WTC11 (cell line): Measurements from ENCODE around the gene DAND5. TPM values are rescaled to one million over a fixed set of nuclear protein-coding genes. Genes with fewer than 3 reads are reported as not detected.

Experiments used
- ATAC-seq: fragments of 200-7000 bp; cut with Tn5 transposase; 2 replicates; pipeline ENCODE4 v1.10.0; 2021; ENCODE audit warnings: mild to moderate bottlenecking, moderate library complexity
- CTCF ChIA-PET: fragments of 300-600 bp; sonication (Branson Sonifier 250); formaldehyde crosslinking; loops from one replicate; lab custom pipeline; 2021; ENCODE audit warnings: antibody characterized with exemption; lab: Charles Lee
- POLR2A ChIA-PET: fragments of 350-600 bp; sonication (Branson Sonifier 250); formaldehyde crosslinking; loops from one replicate; lab custom pipeline; 2021; ENCODE audit warnings: antibody characterized with exemption; lab: Charles Lee
- DNase-seq: peaks from one replicate; pipeline ENCODE4 v3.0.0; 2021; ENCODE audit warnings: low spot score
- H3K27ac Mint-ChIP-seq: 2 replicates; pipeline ENCODE4 v1.8.0; 2021; ENCODE audit warnings: mixed read lengths
- H3K27me3 Mint-ChIP-seq: 2 replicates; pipeline ENCODE4 v1.8.0; 2021; ENCODE audit warnings: low read depth, mild to moderate bottlenecking, moderate library complexity, mixed read lengths
- H3K36me3 Mint-ChIP-seq: 2 replicates; pipeline ENCODE4 v1.8.0; 2021; ENCODE audit warnings: mixed read lengths
- H3K4me1 Mint-ChIP-seq: 2 replicates; pipeline ENCODE4 v1.8.0; 2022; ENCODE audit warnings: mixed read lengths
- H3K4me3 Mint-ChIP-seq: 2 replicates; pipeline ENCODE4 v1.8.0; 2021; ENCODE audit warnings: mild to moderate bottlenecking, moderate library complexity, mixed read lengths
- H3K9me3 Mint-ChIP-seq: 2 replicates; pipeline ENCODE4 v1.8.0; 2021; ENCODE audit warnings: mixed read lengths
- ARID4B ChIP-seq: sonication (generic); formaldehyde crosslinking; IDR thresholded peaks from 2 replicates; pipeline ENCODE4 v1.8.0; 2023; ENCODE audit warnings: missing genetic modification reagents, mild to moderate bottlenecking, borderline replicate concordance
- ATF6 ChIP-seq: sonication (generic); formaldehyde crosslinking; IDR thresholded peaks from 2 replicates; pipeline ENCODE4 v1.8.1; 2023; ENCODE audit warnings: mild to moderate bottlenecking, missing genetic modification reagents
- CTCF ChIP-seq: fragments of 200-600 bp; IDR thresholded peaks from 2 replicates; pipeline ENCODE4 v1.8.0; 2022; ENCODE audit warnings: antibody characterized with exemption
- E2F4 ChIP-seq: sonication (generic); formaldehyde crosslinking; IDR thresholded peaks from 2 replicates; pipeline ENCODE4 v1.8.1; 2022; ENCODE audit warnings: low read depth, mild to moderate bottlenecking, moderate library complexity, missing genetic modification reagents, borderline replicate concordance
- ERG ChIP-seq: fragments of 250-450 bp; sonication (Bioruptor Pico); IDR thresholded peaks from 2 replicates; pipeline ENCODE4 v1.8.0; 2021; ENCODE audit warnings: mild to moderate bottlenecking
- GRHL2 ChIP-seq: fragments of 250-450 bp; sonication (Bioruptor Pico); IDR thresholded peaks from 2 replicates; pipeline ENCODE4 v1.8.0; 2022; ENCODE audit warnings: mild to moderate bottlenecking, moderate library complexity; ENCODE audit not compliant: insufficient replicate concordance, severe bottlenecking
- HMGXB4 ChIP-seq: sonication (generic); formaldehyde crosslinking; IDR thresholded peaks from 2 replicates; pipeline ENCODE4 v1.8.1; 2023; ENCODE audit warnings: mild to moderate bottlenecking, moderate library complexity, missing genetic modification reagents
- IRF2 ChIP-seq: sonication (generic); formaldehyde crosslinking; IDR thresholded peaks from 2 replicates; pipeline ENCODE4 v1.8.0; 2022; ENCODE audit warnings: low read depth, missing genetic modification reagents, borderline replicate concordance
- KAT7 ChIP-seq: sonication (generic); formaldehyde crosslinking; IDR thresholded peaks from 2 replicates; pipeline ENCODE4 v1.8.1; 2023; ENCODE audit warnings: missing genetic modification reagents, mild to moderate bottlenecking, borderline replicate concordance
- MLX ChIP-seq: sonication (generic); formaldehyde crosslinking; IDR thresholded peaks from 2 replicates; pipeline ENCODE4 v1.8.1; 2023; ENCODE audit warnings: mild to moderate bottlenecking, missing genetic modification reagents, moderate library complexity
- MXD4 ChIP-seq: fragments of 250-450 bp; sonication (Bioruptor Pico); IDR thresholded peaks from 2 replicates; pipeline ENCODE4 v1.8.0; 2021; ENCODE audit warnings: mild to moderate bottlenecking, moderate library complexity, borderline replicate concordance
- MYBL2 ChIP-seq: sonication (generic); formaldehyde crosslinking; IDR thresholded peaks from 2 replicates; pipeline ENCODE4 v1.8.1; 2023; ENCODE audit warnings: mild to moderate bottlenecking, moderate library complexity, missing genetic modification reagents
- NFE2L1 ChIP-seq: sonication (generic); formaldehyde crosslinking; IDR thresholded peaks from 2 replicates; pipeline ENCODE4 v1.8.1; 2023; ENCODE audit warnings: missing genetic modification reagents
- NR2C2 ChIP-seq: sonication (generic); formaldehyde crosslinking; IDR thresholded peaks from 2 replicates; pipeline ENCODE4 v1.8.0; 2022; ENCODE audit warnings: mild to moderate bottlenecking, missing genetic modification reagents
- NR3C1 ChIP-seq: sonication (generic); formaldehyde crosslinking; conservative IDR thresholded peaks from 2 replicates; pipeline ENCODE4 v1.8.1; 2023; ENCODE audit warnings: low read depth, mild to moderate bottlenecking, missing genetic modification reagents
- PRRX2 ChIP-seq: fragments of 250-450 bp; sonication (Bioruptor Pico); IDR thresholded peaks from 2 replicates; pipeline ENCODE4 v1.8.0; 2021; ENCODE audit warnings: mild to moderate bottlenecking
- STAT6 ChIP-seq: sonication (generic); formaldehyde crosslinking; conservative IDR thresholded peaks from 2 replicates; pipeline ENCODE4 v1.8.1; 2023; ENCODE audit warnings: mild to moderate bottlenecking, low read depth, missing genetic modification reagents, moderate library complexity
- TEAD1 ChIP-seq: sonication (generic); formaldehyde crosslinking; IDR thresholded peaks from 2 replicates; pipeline ENCODE4 v1.8.0; 2022; ENCODE audit warnings: mild to moderate bottlenecking, missing genetic modification reagents
- total RNA-seq: library from RNA; stranded (reverse); gene quantifications from 3 replicates; pipeline ENCODE4 v1.2.3, GENCODE V29; 2021

DAND5 gene
- total RNA-seq, 1 experiment from 2014 or later: 0.22 TPM

GRCh38 chr19:12974301-12975220 lies 5.2 kb downstream of the DAND5 start:
- ChIA-PET POLR2A (no interaction called here), CTCF (interaction anchor here (1.0 to 9.9 kb wide), 5 partner anchors 9 to 127 kb away, joined by 3 to 276 read pairs (median 188); no protein-coding TSS in a partner anchor)
- ATAC-seq: no peak
- H3K4me3 Mint-ChIP-seq: no peak overlapping the region
- H3K9me3 Mint-ChIP-seq: no peaks in the 10 kb centered on the region
- no peaks in the 10 kb centered on the region for H3K4me1 Mint-ChIP-seq
- no peak overlapping the region for H3K27ac Mint-ChIP-seq
- no peak for DNase-seq
- H3K36me3 Mint-ChIP-seq: no peaks in the 10 kb centered on the region
- peaks cover 5% of the 10 kb centered on the region for H3K27me3 Mint-ChIP-seq
- no peak for TF ChIP-seq NR3C1 (CRISPR knock-in tag)
- no peak for TF ChIP-seq TEAD1 (CRISPR knock-in tag)
- TF ChIP-seq NR2C2 (CRISPR knock-in tag): no peak
- TF ChIP-seq KAT7 (CRISPR knock-in tag): no peak
- no peak for TF ChIP-seq E2F4 (CRISPR knock-in tag)
- TF ChIP-seq STAT6 (CRISPR knock-in tag): no peak
- no peak for TF ChIP-seq HMGXB4
- TF ChIP-seq ARID4B (CRISPR knock-in tag): no peak
- no peak for TF ChIP-seq MXD4 (CRISPR knock-in tag)
- no peak for TF ChIP-seq MYBL2 (CRISPR knock-in tag)
- no peak for TF ChIP-seq GRHL2
- TF ChIP-seq IRF2 (CRISPR knock-in tag): no peak
- no peak for TF ChIP-seq NFE2L1 (CRISPR knock-in tag)
- no peak for TF ChIP-seq MLX (CRISPR knock-in tag)
- no peak for TF ChIP-seq PRRX2 (CRISPR knock-in tag)
- no peak for TF ChIP-seq ERG (CRISPR knock-in tag)
- no peak for TF ChIP-seq CTCF
- TF ChIP-seq ATF6 (CRISPR knock-in tag): no peak
